Anterior cingulate cortex (tissue), 58 donors: Measurements from ENCODE around the gene PLEKHM1.

ENCODE experiments used
- DNase-seq, 58 donors: peaks; one replicate each; lab custom pipeline; 2025; lab: John Stamatoyannopoulos, UW

PLEKHM1 gene

DNA sequence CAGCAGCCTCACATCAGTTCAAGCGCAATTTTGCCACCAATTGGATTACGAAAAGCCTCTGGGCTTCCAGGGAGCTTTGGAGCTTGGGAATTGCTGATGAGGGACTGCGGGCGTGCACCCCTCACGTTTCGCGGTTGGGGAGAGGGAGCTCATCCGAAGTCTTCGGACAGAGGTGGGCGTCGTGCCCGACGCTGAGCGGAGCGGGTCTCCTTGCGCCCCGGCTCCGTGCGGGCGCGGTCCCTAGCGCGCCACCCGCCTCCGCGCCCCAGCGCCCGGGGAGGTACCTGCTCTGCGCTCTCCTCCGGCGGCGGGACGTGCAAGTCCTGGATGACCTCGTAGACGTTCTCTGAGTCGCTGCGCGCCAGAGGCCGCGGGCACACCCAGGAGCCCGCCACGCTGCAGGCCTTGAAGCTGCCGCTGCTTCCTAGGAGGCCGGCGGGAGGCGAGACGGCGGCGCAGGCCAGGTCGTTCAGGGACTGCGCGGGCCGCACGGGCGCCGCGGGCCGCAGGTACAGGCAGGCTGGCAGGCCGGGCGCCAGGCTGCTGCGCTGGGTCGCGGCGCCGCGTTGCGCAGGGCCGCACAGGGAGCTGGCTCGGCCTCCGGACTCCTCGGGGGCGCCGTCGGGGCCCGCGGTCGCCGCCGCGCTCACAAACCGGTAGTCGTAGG is 61.0 kb downstream of the PLEKHM1 start:
- no peak for DNase-seq

DNA sequence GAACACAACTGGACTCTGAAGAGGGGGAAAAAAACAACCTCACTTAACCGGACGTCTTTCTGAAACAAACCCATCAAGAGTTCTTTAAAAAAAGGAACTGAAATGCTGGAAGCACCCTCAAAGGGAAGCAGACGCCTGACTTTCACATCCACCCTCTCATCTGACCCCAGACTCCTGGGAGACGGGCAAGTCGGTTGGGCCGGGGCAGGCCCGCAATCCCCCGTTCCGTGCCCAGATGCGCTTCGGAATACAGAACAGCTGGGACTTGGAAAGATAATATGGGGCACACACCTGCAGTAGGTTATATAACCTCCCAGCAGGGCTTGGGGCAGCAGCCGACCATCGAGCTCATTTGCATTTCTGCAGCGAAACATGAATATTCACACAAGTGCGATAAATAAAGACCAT is 61.6 kb downstream of the PLEKHM1 start:
- DNase-seq = peak in 3 of 58 donors; percentile 8

- peak in 55 of 58 donors; percentile 8 to 75 (median 42) for DNase-seq
Observed at GRCh38 chr17:45428050-45428617, 62.4 kb downstream of the PLEKHM1 start.

DNA sequence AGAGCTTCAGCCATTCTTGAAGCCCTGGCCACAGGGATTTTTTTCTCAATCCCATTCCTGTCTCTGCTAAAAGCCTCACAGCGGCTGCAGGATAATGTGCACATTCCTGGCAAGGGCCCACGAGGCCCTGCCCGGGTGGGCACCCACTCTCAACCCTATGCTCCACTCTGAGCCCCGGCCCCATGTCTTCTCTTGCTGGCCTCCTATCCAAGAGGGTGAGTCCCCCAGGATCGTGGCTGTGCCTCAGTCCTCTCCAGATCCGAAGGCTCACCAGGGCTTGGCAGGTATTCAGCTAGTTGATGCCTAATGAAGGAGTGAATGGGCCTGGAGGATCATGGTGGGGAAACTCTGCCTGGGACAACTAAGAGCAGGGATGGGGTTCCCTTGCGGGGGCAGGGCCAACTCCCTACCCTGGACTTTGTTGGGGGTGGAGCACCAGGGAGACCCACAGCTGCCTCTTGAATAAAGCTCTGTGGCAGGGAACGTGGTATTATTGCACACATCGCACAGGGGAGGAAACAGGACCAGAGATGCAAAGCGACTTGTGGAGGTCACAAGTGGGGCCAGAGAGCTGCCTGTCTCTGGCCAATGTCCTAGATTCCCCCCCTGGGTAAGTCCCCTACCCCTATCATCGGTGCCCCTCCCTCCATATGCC is 63.2 kb downstream of the PLEKHM1 start:
- no peak for DNase-seq

DNA sequence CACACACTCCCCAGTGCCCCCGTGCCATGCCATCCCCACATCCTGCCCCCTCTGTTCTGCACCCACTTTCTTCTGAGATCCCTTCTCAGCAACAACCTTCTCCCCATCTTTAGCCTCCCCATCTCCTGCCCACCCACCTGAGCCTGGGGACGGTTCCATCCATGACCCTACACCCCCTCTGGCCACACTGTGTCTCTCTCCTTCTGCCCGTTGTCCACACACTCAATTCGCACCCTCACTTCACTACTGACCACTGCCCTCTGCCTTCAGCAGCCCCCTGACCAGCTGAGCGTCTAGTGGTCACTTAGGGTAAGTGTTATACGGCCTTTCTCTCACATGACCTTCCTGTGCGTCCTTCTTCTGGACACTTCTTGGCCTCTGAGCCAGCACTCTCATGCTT is 64.0 kb downstream of the PLEKHM1 start:
- no peak for DNase-seq

- DNase-seq = no peak
Observed at GRCh38 chr17:45425984-45426413, 64.5 kb downstream of the PLEKHM1 start.

- DNase-seq = no peak
Observed at GRCh38 chr17:45425125-45425983, 65.2 kb downstream of the PLEKHM1 start.

DNA sequence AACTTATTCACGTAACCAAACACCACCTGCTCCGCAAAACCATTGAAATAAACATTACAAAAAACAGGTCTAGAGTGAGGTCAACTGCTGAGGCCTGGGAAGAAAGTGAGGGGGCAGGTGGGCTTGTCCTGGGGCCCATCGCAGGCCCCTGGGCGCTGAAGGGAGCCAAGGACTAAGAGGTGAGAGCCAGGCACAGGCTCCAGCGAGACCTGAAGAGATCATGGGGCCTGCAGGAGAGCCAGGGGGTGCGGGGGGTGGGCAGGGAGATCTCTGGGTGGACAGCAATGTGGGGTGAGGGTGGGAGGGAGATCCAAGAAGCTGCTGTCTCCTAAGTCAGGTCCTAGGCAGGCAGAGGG is 65.8 kb downstream of the PLEKHM1 start:
- no peak for DNase-seq

DNA sequence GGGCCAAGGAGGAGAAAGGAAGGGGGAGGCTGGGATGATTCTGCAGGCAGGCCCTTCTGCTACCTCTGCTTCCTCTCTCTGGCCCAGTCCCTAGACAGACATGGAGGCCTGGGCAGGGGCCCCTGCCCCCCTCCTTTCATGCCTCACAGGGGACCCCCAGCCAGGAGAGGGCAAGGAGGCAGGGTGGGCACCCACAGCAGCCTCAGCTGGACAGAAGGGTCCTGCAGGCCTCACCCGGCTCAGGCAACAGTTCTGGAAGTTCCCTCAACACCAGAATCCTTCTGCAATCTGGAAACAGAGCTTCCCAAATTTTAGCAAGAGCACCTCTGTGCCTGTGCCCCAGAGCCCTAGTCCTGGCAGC is 66.6 kb downstream of the PLEKHM1 start:
- no peak for DNase-seq

GRCh38 chr17:45423304-45423974 is 67.1 kb downstream of the PLEKHM1 start:
- no peak for DNase-seq

DNA sequence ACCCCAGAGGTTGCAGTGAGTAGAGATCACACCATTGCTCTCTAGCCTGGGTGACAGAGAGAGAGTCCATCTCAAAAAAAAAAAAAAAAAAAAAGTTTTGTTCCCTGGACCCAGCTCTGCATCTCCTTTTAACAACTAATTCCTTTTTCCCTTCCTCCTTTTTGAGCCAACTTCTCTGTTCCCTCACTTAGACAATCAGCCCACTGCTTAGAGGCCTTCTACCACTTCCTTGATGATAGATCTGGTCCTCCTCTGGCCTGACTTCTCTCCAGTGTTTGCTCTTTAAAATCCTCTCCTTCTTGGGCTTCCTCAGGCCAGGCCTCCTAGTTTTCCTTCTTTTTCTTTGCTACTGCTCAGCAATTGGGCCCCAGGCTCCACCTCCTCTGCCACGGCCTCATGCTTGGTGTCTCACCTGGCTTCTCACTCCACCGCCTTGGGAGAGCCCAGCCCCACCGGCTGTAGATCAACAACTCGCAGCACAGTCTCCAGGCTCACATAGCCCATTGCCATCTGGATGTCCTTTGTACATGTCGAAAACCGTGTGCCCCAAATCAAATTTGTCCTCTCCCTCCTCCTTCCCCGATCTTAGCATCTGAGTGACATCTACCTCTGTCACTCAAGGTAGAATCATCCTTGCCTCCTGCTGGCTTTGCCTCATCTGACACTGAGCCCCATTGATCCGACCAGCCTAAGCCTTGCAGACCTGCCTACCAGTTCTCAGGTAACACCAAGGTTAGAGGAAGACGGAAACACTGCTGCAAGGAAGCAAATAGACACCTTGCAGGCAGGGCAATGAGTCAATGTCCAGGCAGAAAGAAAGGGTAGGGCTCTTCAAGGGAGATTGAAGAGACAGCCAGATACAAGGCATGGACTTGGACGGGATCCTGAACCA is 75.3 kb downstream of the PLEKHM1 start:
- peak in 1 of 58 donors; percentile 33 for DNase-seq

- peak in 18 of 58 donors; percentile 9 to 46 (median 30) for DNase-seq
Observed at GRCh38 chr17:45413498-45413923, 77.0 kb downstream of the PLEKHM1 start.

GRCh38 chr17:45411348-45412105 is 79.0 kb downstream of the PLEKHM1 start:
- DNase-seq = no peak

GRCh38 chr17:45410144-45411091 is 80.1 kb downstream of the PLEKHM1 start:
- peak in 10 of 58 donors; percentile 10 to 39 (median 22) for DNase-seq

DNA sequence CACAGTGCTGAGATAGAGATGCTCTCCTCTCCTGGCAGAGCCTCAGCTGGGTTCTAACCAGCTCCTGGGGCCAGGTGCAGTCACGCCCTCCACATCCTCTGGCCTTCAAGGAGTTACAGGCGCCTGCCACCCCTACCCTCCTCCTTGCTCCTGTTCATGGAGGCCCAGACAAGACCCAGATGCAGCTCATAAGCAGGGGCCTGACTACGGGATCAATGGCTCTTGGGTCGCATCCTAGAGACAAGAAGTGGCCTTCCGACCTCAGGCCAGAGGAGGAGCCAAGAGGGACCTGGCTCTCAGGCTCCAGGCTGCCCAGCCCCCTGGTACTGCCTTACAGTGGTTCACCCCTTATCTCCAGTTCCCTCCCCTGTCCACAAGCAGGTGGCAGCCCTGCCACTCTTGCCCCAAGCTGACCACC is 80.9 kb downstream of the PLEKHM1 start:
- no peak for DNase-seq

DNA sequence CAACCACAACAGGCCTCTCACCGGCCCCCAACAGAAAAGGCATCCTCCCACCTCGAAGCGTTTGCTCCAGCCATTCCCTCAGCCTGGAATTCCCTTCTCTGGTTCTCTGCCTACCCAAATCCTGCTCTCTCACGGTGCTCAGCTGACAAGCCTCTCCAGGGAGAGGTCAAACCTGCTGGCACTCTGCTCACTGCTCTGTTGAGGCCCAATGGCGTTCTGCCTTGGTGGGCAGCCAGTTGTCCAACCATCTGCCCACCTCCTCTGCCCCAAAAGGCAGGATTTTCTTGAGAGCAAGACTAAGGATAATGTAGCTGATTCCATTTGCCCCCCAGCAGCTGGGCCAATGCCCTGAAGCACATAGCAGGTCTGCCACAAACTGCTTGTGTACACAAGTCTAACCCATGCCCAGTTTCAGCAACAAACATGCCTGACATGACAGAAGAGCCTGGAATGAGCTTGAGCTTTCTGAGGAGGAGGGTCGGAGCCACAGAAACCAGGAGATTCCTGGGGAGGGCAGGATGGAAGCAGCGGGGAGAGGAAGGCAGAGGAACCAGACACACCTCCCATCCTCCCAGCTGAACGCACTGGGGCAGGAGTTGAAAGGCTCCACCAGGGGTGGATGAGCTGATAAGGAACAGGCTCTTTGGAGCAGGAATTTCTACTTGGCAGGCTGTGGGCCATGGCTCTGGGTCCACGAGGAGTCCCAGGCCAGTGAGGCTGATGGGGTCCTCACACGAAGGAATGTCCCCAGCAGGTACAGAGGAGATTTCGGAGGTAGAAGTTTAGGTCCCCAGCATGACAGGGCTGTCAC is 81.7 kb downstream of the PLEKHM1 start:
- DNase-seq = no peak

DNA sequence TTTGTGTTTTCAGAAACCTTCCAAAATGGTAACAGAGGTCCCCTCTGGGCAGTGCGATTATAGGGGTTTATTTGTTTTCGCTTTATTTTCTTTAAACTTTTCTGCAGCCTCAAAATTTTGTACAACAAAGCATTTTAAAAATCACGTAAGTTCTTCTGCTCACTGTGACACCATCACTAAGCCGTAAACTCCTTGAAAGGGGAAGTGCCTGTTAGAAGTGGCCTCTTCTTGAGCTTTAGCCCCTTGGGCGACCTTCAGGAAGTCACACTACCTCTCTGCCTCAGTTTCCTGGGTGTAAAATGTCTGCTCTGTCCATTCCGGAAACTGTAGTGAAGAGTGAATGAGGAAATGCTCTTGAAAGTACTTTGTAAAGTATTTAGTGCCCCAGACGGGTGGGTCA is 84.4 kb downstream of the PLEKHM1 start:
- DNase-seq = no peak
